Measurements from ENCODE around the gene ABLIM2.

DNA sequence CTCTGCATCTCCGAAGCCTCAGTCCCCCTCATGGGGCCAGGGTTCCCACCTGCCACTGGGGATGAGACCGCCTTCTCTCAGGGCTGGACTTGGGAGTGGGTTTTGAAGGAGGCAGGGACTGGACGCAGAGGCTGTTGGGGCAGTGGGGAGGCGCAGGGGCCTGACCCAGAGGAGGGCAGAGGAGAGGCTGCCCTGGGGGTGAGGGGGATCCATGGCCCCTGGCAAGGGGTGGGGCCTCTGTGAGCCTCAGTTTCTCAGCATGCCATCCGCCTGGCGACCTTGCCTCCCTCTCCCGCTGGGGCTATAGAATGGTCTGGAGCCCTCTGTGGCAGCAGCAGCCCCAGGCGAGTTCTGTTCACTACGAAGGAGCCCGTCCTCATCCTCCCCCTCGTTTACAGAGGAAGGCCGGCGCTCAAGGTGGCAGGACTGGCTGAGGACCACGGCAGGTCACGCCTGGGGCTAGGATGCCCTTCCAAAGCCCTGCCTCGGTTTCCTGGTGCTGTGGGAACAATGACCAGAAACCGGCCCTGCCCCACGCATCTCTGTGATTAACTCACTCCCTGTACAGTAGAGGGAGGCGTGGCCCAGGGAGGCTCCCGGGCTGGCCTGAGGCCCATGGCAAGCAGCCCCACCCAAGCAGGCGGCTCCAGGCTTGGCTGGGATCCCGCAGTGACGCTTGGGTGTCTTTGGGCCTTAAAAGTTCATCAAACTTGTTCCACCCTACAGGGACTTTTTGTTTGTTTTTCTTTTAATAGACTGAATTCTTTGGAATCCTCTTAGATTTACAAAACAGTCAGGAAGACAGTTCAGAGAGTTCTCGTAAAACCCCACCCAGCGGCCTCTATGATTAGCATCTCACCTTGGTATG, 24.5 kb upstream of the ABLIM2 start:
- TF ChIP-seq POLR2A (IDR thresholded peaks at IDR 0.05), result no peak
- TF ChIP-seq, protein P1, sequence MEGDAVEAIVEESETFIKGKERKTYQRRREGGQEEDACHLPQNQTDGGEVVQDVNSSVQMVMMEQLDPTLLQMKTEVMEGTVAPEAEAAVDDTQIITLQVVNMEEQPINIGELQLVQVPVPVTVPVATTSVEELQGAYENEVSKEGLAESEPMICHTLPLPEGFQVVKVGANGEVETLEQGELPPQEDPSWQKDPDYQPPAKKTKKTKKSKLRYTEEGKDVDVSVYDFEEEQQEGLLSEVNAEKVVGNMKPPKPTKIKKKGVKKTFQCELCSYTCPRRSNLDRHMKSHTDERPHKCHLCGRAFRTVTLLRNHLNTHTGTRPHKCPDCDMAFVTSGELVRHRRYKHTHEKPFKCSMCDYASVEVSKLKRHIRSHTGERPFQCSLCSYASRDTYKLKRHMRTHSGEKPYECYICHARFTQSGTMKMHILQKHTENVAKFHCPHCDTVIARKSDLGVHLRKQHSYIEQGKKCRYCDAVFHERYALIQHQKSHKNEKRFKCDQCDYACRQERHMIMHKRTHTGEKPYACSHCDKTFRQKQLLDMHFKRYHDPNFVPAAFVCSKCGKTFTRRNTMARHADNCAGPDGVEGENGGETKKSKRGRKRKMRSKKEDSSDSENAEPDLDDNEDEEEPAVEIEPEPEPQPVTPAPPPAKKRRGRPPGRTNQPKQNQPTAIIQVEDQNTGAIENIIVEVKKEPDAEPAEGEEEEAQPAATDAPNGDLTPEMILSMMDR (IDR thresholded peaks at IDR 0.05), result no peak

All from lower leg skin (tissue), 3 donors.